ENCODE measurements around the gene SLIT3.

- TF ChIP-seq, protein P1, sequence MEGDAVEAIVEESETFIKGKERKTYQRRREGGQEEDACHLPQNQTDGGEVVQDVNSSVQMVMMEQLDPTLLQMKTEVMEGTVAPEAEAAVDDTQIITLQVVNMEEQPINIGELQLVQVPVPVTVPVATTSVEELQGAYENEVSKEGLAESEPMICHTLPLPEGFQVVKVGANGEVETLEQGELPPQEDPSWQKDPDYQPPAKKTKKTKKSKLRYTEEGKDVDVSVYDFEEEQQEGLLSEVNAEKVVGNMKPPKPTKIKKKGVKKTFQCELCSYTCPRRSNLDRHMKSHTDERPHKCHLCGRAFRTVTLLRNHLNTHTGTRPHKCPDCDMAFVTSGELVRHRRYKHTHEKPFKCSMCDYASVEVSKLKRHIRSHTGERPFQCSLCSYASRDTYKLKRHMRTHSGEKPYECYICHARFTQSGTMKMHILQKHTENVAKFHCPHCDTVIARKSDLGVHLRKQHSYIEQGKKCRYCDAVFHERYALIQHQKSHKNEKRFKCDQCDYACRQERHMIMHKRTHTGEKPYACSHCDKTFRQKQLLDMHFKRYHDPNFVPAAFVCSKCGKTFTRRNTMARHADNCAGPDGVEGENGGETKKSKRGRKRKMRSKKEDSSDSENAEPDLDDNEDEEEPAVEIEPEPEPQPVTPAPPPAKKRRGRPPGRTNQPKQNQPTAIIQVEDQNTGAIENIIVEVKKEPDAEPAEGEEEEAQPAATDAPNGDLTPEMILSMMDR (IDR thresholded peaks at IDR 0.05; ENCODE audit: extremely low read depth in 1 of 2, insufficient read depth in 1 of 2, low read depth in 1 of 2, low read length in 2 of 2) = no peak
- no peak for TF ChIP-seq JUN (IDR thresholded peaks at IDR 0.05; ENCODE audit: borderline replicate concordance, insufficient read depth, insufficient read length, low read depth)
Observed at GRCh38 chr5:169288066-169288930, 12.6 kb downstream of the SLIT3 start.
